ENCODE results near the gene INPP4A.

The INPP4A gene

DNA sequence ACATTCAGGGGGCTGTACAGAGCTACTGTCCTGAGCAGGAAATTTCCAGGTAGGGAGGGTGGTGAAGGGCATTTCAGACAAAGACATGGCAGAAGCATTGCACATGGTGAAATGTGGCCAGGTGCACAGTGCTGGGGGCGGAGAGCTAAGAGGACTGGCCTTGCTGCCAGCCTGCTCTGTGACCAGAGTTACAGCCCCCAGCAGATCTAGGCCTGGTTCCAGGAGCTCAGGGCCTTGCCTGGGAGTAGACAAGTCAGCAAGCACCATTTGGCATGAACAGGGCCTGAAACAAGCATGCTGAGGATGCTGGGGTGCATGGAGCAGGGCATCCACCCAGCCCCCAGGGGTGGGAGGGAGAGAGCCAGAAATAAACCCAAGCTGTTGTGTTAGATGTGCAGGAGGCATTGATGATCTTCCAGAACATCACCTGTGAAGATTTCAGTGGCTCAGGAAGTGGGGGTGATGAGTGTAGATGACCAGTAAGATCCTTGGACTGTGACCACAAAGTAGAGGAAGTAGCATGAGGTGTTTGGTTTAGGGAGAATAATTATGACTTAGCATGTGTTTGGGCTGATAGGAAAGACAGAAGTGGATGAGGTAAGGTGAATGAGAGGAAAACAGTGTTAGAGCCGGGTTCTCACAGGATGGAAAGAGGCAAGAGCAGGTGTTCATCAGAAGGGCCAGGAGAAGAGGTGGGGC, 102.6 kb downstream of the INPP4A start:
- DNase-seq: no peak

- no peak for DNase-seq
Observed at GRCh38 chr2:98548920-98549818, 104.5 kb downstream of the INPP4A start.

DNA sequence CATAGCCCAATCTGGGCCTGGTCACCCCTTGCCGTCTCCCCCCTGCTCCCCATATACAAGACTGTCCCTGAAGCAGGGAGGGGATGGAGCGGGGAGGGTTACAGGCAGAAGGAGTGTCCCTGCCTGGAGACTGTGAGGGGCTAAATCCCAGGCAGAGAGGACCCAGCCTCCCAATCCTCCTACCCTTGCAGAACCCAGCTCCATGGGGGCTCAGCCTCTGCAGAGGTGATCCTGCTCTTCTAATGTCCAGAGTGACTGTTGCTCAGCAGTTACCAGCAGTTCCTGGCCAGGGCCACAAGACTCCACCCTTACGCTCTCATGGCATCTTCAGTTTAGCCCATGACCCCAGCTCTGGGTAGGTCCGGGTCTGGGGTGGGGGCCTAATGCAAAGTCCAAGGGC, 105.5 kb downstream of the INPP4A start:
- DNase-seq: no peak

GRCh38 chr2:98551316-98551715, 106.7 kb downstream of the INPP4A start:
- DNase-seq: no peak

DNA sequence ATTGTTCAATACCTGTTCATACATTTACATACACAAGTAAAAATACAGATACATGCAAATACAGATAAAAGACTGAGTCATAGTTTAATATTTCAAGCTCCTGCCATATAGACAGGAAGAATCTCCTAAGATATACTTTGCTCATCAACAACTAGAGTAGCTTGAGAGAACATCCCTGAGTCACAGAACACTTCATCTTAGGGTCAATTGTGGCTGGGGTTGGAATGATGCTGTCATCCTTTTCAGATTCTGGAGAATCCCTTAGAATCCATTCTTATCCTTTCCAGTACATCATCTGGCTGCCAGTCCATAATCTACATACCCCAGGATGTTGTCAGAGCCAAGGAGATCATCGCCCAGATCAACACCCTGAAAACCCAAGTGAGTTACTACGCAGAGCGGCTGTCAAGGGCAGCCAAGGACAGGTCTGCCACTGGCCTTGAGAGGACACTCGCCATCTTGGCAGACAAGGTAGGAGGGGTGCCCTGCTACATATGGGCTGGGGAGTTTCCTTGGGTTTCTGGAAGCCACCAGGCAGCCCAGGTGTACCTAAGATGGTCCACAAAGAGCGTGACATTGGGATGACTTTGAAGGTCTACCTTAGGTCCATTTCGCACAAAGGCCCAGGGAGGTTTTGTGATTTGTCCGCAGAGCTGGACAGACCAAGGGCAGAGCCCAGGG, 108.0 kb downstream of the INPP4A start:
- no peak for DNase-seq

DNA sequence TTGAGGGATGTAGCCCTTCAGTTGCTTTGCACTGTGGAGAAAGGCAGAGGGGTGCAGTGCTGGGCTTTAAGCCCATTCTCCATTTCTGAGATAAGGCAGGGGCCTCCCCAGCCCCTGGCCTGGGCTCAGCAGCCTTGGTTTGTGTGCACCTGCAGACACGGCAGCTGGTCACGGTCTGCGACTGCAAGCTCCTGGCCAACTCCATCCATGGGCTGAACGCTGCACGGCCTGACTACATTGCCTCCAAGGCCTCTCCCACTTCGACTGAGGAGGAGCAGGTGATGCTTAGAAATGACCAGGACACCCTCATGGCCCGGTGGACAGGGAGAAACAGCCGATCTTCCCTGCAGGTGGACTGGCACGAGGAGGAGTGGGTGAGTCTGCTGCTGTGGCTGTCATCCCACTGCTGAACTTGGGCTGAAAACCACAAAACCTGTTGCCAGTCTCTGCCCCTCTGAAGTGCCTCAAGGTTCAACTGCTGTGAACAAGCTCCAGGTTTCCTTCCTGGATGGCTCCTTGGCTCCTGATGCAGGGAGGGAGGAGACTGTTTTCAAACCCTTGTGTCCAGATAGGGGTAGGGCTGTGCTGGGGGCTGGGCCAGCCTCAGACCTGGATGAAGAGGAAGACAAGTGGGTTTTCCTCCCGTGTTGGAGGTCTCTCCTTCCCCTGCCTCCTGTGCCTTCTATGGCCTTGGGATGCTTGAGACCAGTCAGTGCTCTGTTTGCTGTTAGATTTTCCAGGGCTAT, 109.6 kb downstream of the INPP4A start:
- no peak for DNase-seq

DNA sequence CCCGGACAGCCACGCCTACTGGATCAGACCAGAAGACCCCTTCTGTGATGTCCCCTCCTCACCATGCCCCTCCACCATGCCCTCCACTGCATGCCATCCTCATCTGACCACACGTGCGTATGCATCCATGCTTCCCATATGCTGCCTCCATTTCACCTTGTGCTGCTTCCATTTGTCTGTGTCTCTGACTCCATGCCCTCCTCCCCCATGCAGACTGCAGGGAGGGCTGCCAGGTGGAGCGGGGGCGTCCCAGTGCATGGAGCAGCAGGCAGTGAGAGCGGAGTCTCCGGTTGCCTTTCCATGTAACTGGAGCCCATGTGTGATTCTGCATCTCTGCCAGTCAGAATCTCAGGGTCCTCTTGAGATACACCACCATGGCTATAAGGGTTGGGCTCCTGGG, 111.0 kb downstream of the INPP4A start:
- DNase-seq: no peak

GRCh38 chr2:98556344-98557033, 111.8 kb downstream of the INPP4A start:
- no peak for DNase-seq

DNA sequence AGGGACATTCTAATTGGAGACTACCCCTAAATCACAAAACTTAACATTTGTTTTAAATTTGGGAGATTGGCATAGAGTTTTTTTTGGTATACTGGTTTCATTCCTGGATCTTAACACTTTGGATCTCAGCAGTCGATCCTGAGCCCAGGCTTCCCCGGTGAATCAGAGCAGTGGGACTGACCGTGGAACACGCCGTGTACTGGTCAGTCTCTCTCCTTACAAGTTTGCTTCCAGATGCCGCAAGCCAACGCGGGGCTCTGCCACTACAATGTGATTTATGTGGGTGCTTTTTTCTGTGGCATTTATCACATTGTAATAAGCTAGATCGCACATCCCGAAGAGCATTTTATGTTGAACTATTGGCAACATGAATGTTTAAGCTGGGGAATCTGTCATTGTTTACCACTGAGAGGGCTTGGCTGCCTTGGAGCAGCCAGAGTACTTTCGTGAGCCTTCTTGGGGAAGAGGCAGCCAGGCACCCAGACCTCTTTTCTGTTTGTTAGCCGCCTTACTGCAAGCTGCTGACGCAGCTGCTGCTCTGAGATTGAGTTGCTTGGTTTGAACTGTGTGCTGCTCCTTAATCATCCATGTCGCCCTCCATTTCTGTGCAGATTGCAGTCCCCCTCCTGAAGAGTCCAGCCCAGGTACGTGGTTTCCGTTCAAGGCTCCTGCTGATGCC, 114.3 kb downstream of the INPP4A start:
- DNase-seq: no peak

DNA sequence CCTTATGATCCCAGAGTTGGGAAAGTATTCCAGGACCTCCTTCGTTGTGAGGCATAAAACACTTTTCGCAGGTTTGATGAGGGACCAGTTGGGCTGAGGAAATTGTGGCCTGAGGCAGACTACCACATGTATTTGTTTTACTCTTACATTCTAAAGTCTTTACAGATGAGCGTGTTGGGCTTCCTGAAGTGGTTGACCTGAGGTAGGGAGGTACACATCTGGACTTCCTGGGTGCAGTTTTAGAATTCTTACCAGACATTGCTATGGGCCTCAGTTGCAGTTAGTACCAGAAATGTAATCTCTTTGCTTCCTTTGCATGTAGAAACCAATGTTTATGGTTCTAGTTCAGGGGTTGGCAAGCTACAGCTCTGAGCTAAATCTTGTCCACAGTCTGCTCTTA, 114.9 kb downstream of the INPP4A start:
- no peak for DNase-seq

- no peak for DNase-seq
Observed at GRCh38 chr2:98560256-98560771, 115.7 kb downstream of the INPP4A start.

DNA sequence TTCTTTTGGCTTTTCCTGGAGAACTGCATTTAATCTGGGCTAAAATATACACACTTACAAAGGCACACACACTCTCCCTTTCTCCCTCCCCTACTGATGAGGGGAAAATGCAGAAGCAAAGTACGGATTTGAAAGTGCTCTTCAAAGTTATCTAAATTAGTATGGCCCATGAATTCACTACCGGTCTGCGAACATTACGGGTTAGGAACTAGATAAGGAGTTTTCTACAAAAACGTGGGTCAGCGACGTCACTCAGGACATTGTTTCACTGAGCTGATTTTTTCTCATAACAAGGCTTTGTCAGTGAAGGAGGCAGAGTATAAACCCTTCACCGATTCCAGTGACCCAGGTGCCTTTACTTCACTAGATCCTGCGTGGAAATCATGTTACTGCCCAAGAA, 116.4 kb downstream of the INPP4A start:
- no peak for DNase-seq

DNA sequence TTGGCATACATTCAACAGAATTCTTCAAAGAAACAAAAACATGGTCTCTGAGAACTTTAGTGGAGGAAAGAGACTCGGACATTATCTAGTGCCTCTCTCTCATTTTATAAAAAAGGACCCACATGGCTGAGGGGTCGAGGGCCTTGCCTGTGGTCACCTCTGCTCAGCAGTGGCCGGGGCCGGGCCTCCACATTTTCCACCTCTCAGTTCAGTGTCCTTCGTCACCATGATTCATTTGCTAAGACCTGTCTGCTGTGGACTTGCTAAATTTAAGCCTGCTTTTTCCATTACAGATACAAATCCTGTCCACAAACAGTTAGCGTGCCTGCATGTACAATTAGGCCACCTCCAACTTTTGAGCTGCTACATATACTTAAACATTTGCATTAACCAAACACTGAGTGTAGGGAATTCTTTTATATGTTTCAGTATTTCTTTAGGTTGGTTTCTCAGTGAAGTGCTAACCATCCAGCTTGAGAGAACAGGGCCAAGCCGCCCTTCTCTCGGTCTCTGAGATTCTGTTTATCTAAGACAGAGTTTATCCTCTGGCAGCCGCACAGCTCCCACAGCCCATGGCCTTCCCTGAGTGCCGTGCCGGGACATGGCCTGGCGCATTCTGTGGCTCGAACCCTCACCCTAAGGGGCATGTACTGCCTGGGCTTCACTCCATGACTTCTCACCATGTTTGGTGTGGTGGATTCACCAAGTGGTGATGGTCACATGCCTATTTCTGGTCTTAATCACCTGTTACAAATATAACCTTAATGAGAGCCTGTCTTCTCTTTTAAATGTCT, 117.4 kb downstream of the INPP4A start:
- DNase-seq: no peak

DNA sequence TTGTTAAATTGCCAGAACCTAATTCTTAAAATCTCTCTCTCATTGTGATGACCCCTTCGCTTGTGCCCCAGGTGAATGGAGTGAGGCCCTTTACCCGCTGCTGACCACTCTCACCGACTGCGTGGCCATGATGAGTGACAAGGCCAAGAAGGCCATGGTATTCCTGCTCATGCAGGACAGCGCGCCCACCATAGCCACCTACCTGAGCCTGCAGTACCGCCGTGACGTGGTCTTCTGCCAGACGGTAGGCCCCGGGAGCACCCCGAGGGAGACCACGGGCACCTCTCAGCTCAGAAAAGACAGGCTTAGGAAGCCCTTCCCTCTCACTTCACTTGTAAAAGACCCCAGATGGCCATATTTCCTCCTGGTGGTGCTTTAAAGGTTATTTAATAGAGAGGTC, 118.7 kb downstream of the INPP4A start:
- no peak for DNase-seq

DNA sequence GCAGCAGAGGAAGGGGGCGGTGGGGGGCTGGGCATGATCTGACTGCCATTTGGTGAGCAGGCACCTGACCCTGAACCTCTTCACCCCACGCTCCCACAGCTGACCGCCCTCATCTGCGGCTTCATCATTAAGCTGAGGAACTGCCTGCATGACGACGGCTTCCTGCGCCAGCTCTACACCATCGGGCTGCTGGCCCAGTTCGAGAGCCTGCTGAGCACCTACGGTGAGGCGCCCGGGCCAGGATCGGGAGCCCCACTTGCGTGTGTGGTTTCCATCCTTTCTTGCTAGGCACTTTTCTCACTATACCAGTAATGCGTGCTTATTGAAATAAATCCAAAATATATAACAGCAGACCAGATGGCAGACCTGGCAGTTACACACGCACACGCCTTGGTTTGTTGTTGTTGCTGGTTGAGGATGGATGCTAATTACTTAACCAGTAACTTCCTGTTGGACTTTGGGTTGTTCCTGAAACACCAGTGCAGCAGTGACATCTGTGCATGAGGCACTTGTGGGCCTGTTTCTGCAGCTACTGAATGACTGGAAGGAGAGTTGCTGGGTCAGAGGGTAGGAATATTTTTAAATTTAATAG, 120.0 kb downstream of the INPP4A start:
- no peak for DNase-seq

DNA sequence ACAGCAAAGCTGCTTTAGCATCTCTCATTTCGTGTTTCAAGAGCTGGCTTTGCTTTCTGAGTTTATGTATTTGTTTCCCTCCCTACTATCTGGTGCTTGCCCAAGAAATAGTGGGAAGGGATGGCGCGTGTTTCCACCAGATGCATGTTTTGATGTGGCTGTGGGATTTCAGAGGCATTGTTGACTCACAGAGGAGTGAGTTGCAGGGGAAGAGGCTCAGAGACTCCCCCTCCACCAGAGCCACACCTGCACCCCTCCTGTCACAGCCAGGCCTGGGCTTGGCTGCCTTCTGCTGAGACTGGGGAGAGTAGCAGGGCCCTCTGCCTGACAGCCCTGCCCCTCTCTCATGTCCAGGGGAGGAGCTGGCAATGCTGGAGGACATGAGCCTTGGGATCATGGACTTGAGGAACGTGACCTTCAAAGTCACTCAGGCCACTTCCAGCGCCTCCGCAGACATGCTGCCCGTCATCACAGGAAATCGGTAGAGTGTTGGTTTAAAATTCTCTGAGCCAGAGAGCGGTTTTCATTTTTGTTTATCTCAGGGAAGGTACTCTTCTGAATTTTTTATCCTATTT, 120.7 kb downstream of the INPP4A start:
- DNase-seq: no peak

GRCh38 chr2:98565941-98566340, 121.3 kb downstream of the INPP4A start:
- no peak for DNase-seq

DNA sequence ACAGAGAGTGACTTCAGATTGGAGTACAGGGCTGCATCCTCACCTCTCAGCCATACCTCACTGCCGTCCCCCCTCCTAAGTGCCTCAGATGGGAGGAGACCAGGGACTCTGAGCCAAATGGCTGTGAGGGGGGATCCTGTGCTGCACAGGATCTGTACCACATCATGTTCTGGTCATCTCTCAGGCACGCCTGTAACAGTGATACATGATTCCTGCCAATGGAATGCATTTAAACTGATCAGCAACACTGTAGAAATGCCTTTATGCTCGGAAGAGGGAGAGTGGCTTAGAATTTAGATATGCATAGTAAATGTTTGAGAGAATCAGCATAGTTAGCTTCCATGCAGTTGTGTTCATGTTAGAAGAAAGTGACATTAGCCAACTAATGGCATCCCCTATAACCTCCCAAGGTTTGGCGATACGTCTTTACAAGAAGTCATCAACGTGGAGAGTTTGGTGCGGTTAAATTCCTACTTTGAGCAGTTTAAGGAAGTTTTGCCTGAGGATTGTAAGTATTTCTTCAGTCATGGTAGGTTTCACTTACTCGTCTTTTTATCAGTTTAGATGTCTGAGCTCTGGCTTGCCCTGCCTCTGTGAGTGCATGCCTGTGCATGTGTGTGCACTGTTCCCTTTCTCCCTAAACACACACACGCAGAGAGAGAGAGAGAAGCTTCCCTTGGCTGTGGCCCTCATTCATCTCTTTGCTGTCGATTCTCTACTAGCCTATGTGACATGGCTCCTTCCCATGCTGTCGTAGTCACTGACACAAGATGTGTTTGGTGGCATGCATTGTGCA, 123.7 kb downstream of the INPP4A start:
- no peak for DNase-seq

GRCh38 chr2:98569197-98569793, 124.6 kb downstream of the INPP4A start:
- DNase-seq: no peak

Measured in midbrain (tissue), 1 donor.